MM.1S (cell line): ENCODE data around the gene SENP1.

Experiments used
- CTCF ChIP-seq: fragments of 300-600 bp; sonication (generic); IDR thresholded peaks from 2 replicates; pipeline ENCODE4 v1.5.1; 2016; ENCODE audit warnings: antibody characterized with exemption, low read length, mixed read lengths
- EZH2phosphoT487 ChIP-seq: fragments of 300-600 bp; sonication (generic); IDR thresholded peaks from 2 replicates; pipeline ENCODE4 v1.6.1; 2018; ENCODE audit warnings: antibody characterized with exemption, low read length

GRCh38 chr12:48074266-48074665 is 31.6 kb downstream of the SENP1 start:
- TF ChIP-seq CTCF (no peak), EZH2phosphoT487 (no peak)
